Hematopoietic multipotent progenitor cell (in vitro differentiated cells): ENCODE data around the gene ETV7. TPM values are rescaled to one million over a fixed set of nuclear protein-coding genes. Genes with fewer than 3 reads are reported as not detected.
"Not testable (repeated sequence)": the region's sequence is repeated elsewhere in the genome, so short reads cannot be mapped to it uniquely, and the experiment has no call there.

Source experiments
- DNase-seq, 3 donors: peaks; one replicate each; pipeline ENCODE4 v3.0.0-alpha.2; 2011 to 2015; ENCODE audit warnings: low read depth in 2 of 3, low spot score in 2 of 3
- total RNA-seq: library from RNA; depleted of rRNA; stranded (reverse); fragments of >200 nt; gene quantifications from one replicate; pipeline ENCODE4 v1.2.3, GENCODE V29; 2012

ETV7 gene
- total RNA-seq, 1 donor = 0.27 TPM

DNA sequence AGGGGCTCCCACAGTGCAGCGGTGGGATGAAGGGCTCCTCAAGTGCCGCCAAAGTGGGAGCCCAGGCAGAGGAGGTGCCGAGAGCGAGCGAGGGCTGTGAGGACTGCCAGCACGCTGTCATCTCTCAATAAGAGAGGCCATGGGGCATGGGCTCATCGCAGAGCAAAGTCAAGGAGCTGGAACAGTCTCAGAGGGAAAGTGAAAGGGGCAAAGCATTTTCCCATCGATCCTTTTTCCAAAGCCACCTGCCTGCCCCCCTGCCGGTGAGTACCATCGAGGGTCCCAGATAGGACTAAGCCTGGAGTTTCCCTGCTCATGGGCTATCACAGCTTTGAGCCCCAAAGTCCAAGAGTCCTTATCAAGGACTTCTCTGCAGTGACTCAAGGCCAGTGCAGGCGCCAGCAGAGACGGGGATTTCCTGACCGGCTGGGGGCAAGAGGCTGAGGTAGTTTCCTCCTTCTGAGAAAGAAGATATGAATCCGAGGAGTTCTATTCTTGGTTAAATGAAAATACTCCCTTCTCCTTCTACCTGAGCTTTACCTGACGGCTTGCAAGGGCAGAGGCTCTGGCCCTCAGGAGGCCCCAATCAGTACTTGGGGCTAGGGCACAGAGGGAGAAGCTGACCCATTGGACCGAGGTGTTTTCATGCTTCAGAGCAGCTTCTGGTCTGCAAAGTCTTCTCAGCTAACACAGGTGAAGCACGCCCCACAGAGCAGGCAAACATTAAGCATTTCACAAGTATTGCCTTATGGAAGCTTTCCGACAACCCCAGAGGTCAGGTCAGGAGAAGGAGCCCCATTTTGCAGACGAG is 22.6 kb downstream of the ETV7 start:
- DNase-seq = peak in 2 of 3 donors; percentile 46 to 60

DNA sequence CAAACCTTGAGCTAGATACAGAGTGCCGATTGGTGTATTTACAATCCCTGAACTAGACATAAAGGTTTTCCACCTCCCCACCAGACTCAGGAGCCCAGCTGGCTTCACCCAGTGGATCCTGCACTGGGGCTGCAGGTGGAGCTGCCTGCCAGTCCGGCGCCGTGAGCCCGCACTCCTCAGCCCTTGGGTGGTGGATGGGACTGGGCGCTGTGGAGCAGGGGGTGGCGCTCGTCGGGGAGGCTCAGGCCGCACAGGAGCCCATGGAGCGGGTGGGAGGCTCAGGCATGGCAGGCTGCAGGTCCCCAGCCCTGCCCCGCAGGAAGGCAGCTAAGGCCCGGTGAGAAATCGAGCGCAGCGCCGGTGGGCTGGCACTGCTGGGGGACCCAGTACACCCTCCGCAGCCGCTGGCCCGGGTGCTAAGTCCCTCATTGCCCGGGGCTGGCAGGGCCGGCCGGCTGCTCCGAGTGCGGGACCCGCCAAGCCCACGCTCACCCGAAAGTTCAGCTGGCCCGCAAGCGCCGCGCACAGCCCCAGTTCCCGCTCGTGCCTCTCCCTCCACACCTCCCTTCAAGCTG is 23.3 kb downstream of the ETV7 start:
- DNase-seq = not testable (repeated sequence)

DNA sequence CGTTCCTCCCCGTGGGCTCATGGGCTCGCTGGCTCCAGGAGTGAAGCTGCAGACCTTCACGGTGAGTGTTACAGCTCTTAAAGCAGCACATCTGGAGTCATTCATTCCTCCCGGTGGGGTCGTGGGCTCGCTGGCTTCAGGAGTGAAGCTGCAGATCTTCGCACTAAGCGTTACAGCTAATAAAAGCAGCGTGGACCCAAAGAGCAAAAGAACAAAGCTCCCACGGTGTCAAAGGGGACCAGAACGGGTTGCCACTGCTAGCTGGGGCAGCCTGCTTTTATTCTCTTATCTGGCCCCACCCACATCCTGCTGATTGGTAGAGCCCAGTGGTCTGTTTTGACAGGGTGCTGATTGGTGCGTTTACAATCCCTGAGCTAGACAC is 24.1 kb downstream of the ETV7 start:
- not testable (repeated sequence) for DNase-seq

DNA sequence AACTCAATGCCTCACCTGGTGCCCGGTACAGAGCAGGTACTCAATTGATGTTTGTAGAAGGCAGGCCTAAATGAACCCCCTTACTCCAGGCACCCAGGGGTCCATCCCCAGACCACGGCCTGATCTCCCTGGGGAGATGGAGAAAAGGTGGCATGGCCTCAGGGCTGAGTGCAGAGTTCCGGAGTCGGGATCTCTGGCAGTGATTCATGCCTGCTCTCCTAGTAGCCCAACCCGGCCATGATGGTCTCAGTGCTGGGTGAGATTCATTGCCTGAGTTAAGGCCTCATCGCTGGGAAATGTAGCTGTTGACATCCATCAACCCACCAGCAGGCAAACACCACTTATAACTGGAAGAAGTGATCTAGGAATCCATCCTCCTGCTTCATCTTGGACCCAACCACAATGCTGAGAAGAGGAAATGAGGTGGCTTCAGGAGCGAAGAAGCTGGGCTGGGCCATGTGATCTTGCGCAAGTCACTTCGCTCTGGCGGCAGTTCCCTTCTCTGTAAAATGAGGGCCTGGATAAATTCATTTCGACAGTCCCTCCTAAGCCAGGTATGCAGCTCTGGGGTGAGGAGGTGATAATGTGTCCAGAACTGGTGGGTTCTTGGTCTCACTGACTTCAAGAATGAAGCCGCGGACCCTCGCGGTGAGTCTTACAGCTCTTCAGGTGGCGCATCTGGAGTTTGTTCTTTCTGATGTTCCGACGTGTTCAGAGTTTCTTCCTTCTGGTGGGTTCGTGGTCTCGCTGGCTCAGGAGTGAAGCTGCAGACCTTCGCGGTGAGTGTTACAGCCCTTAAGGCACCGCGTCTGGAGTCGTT is 24.7 kb downstream of the ETV7 start:
- DNase-seq = no peak

- DNase-seq = no peak
Measured at GRCh38 chr6:36361071-36361470, 26.4 kb downstream of the ETV7 start.

GRCh38 chr6:36360241-36361054 is 27.0 kb downstream of the ETV7 start:
- peak; percentile 39 to 87 (median 67) for DNase-seq

DNA sequence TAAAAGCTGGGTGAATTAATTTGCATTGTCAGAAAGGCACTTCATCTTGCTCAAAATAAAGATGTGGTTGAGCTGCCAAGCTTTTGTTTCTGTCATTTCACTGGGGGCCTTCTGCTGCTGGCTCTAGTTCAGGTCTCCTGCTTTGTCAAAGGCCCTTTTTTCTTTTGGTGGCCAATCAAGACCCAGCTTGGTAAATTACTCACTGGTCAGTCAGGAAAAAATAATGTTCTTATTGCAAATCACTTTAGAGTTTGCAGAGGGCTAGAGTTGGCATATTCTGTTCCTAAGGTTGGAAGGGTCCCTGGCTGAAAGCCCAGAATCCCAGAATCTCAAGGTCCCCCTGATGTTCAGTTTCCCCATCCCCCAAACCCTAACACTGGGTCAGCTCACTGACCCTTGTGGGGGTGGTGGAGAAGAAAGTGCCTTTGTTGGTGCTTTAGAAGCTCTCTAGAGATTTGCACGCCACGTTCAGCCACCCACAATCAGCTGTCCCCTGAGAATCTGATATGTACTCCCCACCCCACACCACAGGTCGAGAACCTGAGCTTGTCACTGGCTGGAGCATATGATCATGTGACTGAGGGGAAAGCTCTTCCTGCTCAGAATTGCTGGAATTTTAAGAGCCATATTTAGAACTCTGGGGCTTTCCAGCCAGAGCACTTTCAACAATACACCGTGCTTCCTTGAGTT is 29.1 kb downstream of the ETV7 start:
- no peak for DNase-seq

DNA sequence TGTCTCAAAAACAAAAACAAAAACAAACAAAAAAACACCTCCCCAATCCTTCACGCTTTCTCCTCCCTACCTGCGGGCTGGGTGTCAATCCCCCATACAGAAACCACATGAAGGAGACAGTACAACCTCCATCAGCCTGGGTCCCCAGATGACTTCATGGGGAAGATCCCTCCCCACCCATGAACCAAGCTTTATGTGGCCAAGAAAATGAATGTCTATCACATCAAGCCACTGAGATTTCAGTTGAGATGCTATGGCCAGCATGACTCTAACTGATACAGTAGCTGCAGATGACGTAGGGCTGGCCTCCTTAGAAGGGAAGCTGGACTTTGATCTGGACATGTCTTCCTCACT is 29.6 kb downstream of the ETV7 start:
- DNase-seq = no peak

- DNase-seq = no peak
Measured at GRCh38 chr6:36355819-36356218, 31.6 kb downstream of the ETV7 start.

GRCh38 chr6:36353411-36353915 is 34.0 kb downstream of the ETV7 start:
- DNase-seq = no peak

DNA sequence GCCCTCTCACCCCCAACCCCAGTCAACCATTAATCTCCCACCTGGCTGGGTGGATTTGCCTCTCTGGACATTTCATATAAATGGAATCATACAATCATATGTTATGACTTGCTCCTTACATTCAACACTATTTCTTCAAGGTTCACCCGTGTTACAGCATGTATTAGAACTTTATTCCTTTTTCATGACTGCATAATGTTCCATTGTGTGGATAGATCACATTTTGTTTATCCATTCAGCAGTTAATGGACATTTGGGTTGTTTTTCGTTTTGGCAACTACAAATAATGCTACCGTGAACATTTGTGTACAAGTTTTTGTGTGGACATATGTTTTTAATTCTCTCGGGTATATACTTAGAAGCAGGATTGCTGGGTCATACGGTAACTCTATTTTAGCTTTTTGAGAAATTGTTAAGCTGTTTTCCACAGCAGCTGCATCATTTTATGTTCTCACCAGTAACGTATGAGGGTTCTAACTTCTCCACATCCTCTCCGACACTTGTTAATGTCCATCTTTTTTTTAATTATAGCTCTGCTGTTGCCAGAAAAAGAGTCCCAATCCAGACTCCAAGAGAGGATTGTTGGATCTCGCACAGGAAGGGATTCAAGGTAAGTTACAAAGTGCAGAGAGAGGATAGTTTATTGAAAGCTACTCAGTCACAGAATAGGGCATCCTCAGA is 34.9 kb downstream of the ETV7 start:
- no peak for DNase-seq

GRCh38 chr6:36350681-36351571 is 36.5 kb downstream of the ETV7 start:
- peak in 2 of 3 donors; percentile 47 to 52 for DNase-seq

GRCh38 chr6:36350082-36350481 is 37.4 kb downstream of the ETV7 start:
- DNase-seq = no peak

DNA sequence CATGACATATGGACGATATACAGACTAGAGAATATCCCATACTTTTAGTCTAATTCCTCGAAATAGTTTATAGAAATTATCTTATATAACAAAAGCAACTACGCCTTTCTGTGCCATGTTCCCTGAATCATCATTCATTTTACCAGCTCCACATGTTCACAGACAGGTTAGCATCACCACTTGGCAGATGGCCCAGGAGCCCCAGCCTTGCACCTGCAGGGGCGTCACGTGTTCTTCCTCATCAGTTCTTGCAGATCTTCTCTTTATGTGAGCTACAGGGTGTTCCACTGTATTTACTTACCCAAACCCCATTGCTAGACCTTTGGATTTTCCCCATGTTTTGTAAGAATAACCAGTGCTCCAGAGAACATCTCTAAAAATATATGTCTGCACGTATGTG is 38.2 kb downstream of the ETV7 start:
- peak in 2 of 3 donors; percentile 53 to 71 for DNase-seq

DNA sequence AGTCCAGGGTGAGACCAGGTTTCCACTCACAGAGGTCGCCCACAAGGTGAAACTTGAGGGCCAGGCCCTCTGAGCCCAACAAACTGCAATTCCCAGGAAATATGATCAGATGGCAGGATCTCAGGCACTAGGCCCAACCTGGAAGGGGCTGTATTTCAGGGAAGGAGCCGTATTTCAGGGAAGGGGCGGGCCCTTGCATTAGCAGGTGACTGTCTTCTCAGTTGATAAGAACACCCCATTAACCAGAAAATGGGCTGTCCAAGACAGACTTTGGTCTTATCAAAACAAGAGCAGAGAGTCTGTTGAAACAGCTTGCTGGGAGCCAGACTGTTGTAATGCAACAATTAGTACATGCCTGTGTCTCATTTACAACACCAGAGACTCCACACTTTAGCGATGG is 39.8 kb downstream of the ETV7 start:
- DNase-seq = no peak

DNA sequence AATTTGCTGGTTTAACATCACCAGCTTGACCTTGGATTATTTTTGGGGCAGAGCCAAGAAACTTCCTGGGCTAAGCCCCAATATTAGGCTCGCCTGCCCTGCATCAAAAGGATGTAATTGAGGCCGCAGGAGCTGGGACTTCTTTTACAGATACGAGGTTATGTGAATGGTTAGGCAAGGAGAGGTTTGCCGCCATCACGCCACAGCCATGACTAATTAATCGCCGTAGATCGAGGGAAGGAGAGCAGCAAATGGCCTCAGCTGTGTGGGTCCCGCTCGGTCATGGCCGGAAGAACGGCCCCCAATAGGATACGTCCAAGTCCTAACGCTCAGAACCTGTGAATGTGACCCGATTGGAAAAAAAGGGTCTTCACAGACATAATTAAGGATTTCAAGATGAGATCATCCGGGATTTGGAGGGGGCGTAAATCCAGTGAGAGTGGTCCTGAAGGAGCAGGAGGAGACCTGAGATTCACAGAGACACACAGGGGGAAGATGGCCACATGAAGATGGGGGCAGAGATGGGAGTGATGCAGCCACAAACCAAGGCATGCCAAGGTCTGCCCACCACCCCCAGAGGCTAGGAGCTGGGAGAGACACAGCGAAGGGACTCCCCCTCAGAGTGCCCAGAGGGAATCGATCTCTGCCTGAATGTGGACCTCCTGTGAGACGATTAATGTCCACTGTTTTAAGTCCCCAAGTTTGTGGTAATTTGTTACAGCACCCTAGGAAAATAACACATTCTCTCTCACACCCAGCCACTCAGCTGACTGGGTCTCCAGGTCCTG is 40.8 kb downstream of the ETV7 start:
- no peak for DNase-seq

GRCh38 chr6:36345681-36346466 is 41.6 kb downstream of the ETV7 start:
- DNase-seq = no peak
